A673 (cell line): ENCODE measurements around the gene LRP1. TPM values are rescaled to one million over a fixed set of nuclear protein-coding genes. Genes with fewer than 3 reads are reported as not detected.

Experiments
- BruUV-seq: library from RNA; stranded (reverse); fragments of 400-500 nt; replicated peaks from 2 replicates; lab custom pipeline; 2021; lab: Mats Ljungman, UMichigan
- CTCF ChIA-PET: fragments of 300-600 bp; sonication (Branson Sonifier 250); formaldehyde crosslinking; loops from one replicate; lab custom pipeline; 2022; ENCODE audit warnings: antibody characterized with exemption; lab: Charles Lee
- POLR2A ChIA-PET: fragments of 300-600 bp; sonication (Branson Sonifier 250); formaldehyde crosslinking; loops from one replicate; lab custom pipeline; 2022; ENCODE audit warnings: antibody characterized with exemption; ENCODE audit not compliant: low non-redundant PET; lab: Charles Lee
- DNase-seq: peaks from one replicate; pipeline ENCODE4 v3.0.0-alpha.2; 2015; ENCODE audit warnings: low spot score
- H3K27ac ChIP-seq: fragments of 200-600 bp; sonication (generic); 2 replicates; pipeline ENCODE4 v1.5.1; 2016; ENCODE audit warnings: mixed run types, low read depth, mild to moderate bottlenecking, mixed read lengths, antibody characterized with exemption, low read length; ENCODE audit not compliant: poor library complexity, severe bottlenecking
- H3K27me3 ChIP-seq: fragments of 200-600 bp; sonication (generic); replicated peaks from 2 replicates; pipeline ENCODE4 v1.6.1; 2017; ENCODE audit warnings: mixed run types, low read depth, mild to moderate bottlenecking, mixed read lengths, antibody characterized with exemption, low read length; ENCODE audit not compliant: insufficient read depth, poor library complexity
- H3K36me3 ChIP-seq: fragments of 200-600 bp; sonication (generic); 2 replicates; pipeline ENCODE4 v1.6.1; 2016; ENCODE audit warnings: mixed run types, mild to moderate bottlenecking, mixed read lengths, antibody characterized with exemption, low read length; ENCODE audit not compliant: insufficient read depth, poor library complexity, severe bottlenecking
- H3K4me1 ChIP-seq: fragments of 200-600 bp; sonication (generic); 2 replicates; pipeline ENCODE4 v1.6.1; 2017; ENCODE audit warnings: mixed run types, mild to moderate bottlenecking, mixed read lengths, antibody characterized with exemption, low read length; ENCODE audit not compliant: insufficient read depth, poor library complexity, severe bottlenecking
- H3K4me3 ChIP-seq: fragments of 200-600 bp; sonication (generic); 2 replicates; pipeline ENCODE4 v1.5.1; 2016; ENCODE audit warnings: low read depth, mixed run types, mild to moderate bottlenecking, mixed read lengths, low read length; ENCODE audit not compliant: poor library complexity, severe bottlenecking
- H3K9me3 ChIP-seq: fragments of 200-600 bp; sonication (generic); 2 replicates; pipeline ENCODE4 v1.6.1; 2016; ENCODE audit warnings: mixed run types, low read depth, mild to moderate bottlenecking, mixed read lengths, antibody characterized with exemption, low read length; ENCODE audit not compliant: poor library complexity, severe bottlenecking
- EZH2 ChIP-seq: fragments of 200-600 bp; sonication (generic); IDR thresholded peaks from 2 replicates; pipeline ENCODE4 v1.6.1; 2017; ENCODE audit warnings: borderline replicate concordance, low read depth, mild to moderate bottlenecking, mixed read lengths, antibody characterized with exemption, low read length; ENCODE audit not compliant: poor library complexity, severe bottlenecking
- intact Hi-C: fragments of 100-400 bp; cut with micrococcal nuclease; formaldehyde crosslinking; loops from one replicate; pipeline ENCODE4 v1.10.0; 2022; ENCODE audit not compliant: unreplicated experiment
- total RNA-seq: library from RNA; stranded (reverse); gene quantifications from 2 replicates; pipeline ENCODE4 v1.2.3, GENCODE V29; 2021
- TF ChIP-seq, protein P1 (sequence below): fragments of 300-800, 200-600 bp; sonication (generic); conservative IDR thresholded peaks from 2 replicates; pipeline ENCODE4 v1.5.1; 2017; ENCODE audit warnings: low read depth, mild to moderate bottlenecking, antibody characterized with exemption, low read length, moderate library complexity, mixed read lengths

The LRP1 gene
- total RNA-seq, 1 experiment from 2014 or later = 31.0 TPM

DNA sequence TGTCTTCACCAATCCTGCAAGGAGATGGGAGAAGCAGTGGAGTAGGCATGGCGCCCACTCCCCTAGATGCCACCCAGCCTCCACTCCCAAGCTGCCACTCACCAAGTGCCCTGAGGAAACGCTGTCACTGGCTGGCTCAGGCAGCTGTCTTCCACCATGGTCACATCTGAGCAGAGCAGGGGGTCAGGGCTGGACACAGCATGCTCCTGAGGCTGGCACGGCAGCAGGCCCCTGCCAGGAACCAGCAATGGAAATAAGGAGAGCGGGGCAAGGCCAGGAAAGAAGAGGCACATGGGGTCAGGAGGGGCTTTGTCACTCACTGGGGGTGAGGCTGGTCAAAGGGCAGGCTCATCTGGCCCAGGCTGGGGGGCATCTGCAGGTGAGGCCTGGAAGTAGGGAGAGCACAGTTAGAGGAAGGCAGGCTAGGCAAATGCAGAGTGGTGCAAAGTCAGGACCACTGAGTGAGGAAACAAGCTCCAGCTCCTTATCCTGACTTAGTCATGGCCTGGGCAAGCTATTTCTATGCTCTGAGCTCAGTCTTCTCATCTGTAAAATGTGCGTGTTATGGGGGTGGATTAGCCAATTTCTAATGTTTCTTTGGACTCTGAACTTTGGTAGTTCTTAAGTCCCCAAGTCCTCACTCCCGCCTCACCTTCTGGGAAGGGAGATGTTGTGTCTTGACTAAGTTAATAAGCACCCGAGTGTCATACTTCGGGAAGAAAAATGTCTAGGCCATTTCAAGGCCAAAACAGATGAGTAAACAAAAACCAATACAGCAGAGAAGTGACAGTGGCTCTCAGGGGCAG is 31.3 kb upstream of the LRP1 start:
- CTCF ChIA-PET = no interaction called here
- no TSS peak for BruUV-seq
- POLR2A ChIA-PET = interaction anchor here (0.6 kb wide), 1 partner anchor 413 kb away, joined by 13 read pairs; no protein-coding TSS in a partner anchor
- TF ChIP-seq EZH2 = no peak
- TF ChIP-seq, protein P1, sequence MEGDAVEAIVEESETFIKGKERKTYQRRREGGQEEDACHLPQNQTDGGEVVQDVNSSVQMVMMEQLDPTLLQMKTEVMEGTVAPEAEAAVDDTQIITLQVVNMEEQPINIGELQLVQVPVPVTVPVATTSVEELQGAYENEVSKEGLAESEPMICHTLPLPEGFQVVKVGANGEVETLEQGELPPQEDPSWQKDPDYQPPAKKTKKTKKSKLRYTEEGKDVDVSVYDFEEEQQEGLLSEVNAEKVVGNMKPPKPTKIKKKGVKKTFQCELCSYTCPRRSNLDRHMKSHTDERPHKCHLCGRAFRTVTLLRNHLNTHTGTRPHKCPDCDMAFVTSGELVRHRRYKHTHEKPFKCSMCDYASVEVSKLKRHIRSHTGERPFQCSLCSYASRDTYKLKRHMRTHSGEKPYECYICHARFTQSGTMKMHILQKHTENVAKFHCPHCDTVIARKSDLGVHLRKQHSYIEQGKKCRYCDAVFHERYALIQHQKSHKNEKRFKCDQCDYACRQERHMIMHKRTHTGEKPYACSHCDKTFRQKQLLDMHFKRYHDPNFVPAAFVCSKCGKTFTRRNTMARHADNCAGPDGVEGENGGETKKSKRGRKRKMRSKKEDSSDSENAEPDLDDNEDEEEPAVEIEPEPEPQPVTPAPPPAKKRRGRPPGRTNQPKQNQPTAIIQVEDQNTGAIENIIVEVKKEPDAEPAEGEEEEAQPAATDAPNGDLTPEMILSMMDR = no peak
- Histone ChIP-seq H3K27me3 (no peaks in the 10 kb centered on the region), H3K4me3 (no peak overlapping the region), H3K27ac (peak overlapping the region; percentile 50), H3K4me1 (peaks cover 32% of the 10 kb centered on the region), H3K9me3 (no peaks in the 10 kb centered on the region), H3K36me3 (peaks cover 69% of the 10 kb centered on the region)
- intact Hi-C loops = no loop called here
- no peak for DNase-seq

DNA sequence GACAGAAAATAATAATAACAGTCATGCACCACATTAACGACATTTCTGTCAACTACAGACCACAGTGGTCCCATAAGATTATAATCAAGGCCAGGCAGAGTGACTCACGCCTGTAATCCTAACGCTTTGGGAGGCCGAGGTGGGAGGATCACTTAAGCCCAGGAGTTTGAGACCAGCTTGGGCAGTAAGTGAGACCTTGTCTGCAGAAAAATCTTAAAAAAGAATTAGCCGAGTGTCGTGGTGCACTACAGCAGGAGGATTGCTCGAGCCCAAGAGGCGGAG is 30.8 kb upstream of the LRP1 start:
- TF ChIP-seq, protein P1 = no peak
- no peak for TF ChIP-seq EZH2
- ChIA-PET CTCF (no interaction called here), POLR2A (no interaction called here)
- intact Hi-C loops = no loop called here
- no peak overlapping the region for H3K4me3 ChIP-seq
- peaks cover 68% of the 10 kb centered on the region for H3K36me3 ChIP-seq
- DNase-seq = no peak
- peaks cover 26% of the 10 kb centered on the region for H3K4me1 ChIP-seq
- no TSS peak for BruUV-seq
- no peaks in the 10 kb centered on the region for H3K27me3 ChIP-seq
- H3K27ac ChIP-seq = peak overlapping the region; percentile 50
- no peaks in the 10 kb centered on the region for H3K9me3 ChIP-seq

DNA sequence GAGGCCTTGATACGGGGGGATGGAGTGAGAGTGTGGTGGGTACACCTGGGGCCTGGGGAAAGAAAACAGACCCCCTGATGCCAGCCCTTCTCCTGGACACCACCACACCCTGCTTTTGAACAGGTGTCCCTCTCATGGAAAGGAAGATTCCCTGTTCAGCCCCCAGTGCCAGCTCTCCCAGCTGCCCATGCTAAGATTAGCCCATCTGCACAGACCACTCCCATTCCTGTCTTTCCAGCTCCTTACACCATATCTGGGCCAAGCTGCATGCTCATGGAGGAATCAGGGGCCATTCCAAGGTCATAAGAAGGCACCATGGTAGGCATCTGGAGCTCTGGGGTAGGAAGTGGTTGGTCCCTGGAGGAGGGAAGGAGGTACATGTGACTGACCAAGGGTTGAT is 29.7 kb upstream of the LRP1 start:
- Histone ChIP-seq H3K4me3 (no peak overlapping the region), H3K27ac (peak overlapping the region; percentile 9), H3K4me1 (peaks cover 16% of the 10 kb centered on the region), H3K27me3 (no peaks in the 10 kb centered on the region), H3K9me3 (no peaks in the 10 kb centered on the region), H3K36me3 (peaks cover 60% of the 10 kb centered on the region)
- DNase-seq = no peak
- CTCF ChIA-PET = no interaction called here
- BruUV-seq = no TSS peak
- intact Hi-C loops = no loop called here
- TF ChIP-seq EZH2 = no peak
- TF ChIP-seq, protein P1 = no peak
- POLR2A ChIA-PET = no interaction called here
